Brain microvascular endothelial cell (primary cell): ENCODE data around the gene ANP32A.

Experiments
- DNase-seq: peaks from one replicate; pipeline ENCODE4 v3.0.0-alpha.2; 2020
- H3K27ac ChIP-seq: fragments of 250-450 bp; sonication (Bioruptor Pico); 2 replicates; pipeline ENCODE4 v1.5.1; 2020; ENCODE audit warnings: mild to moderate bottlenecking, moderate library complexity
- H3K27me3 ChIP-seq: fragments of 250-450 bp; sonication (Bioruptor Pico); replicated peaks from 2 replicates; pipeline ENCODE4 v1.5.1; 2020; ENCODE audit warnings: mild to moderate bottlenecking
- H3K36me3 ChIP-seq: fragments of 250-450 bp; sonication (Bioruptor Pico); replicated peaks from 2 replicates; pipeline ENCODE4 v1.5.1; 2020; ENCODE audit warnings: mild to moderate bottlenecking
- H3K4me3 ChIP-seq: 2 replicates; pipeline ENCODE4 v1.5.1; 2011; ENCODE audit warnings: low read depth, mild to moderate bottlenecking, control low read depth, low read length, moderate library complexity
- in situ Hi-C: cut with HindIII; loops from 2 replicates; pipeline ENCODE4 v1.10.0; 2017; ENCODE audit warnings: low sequenced_read_pairs, low pct_ligation_motif_present
- TF ChIP-seq, protein P1 (sequence below): IDR thresholded peaks from 2 replicates; pipeline ENCODE4 v1.5.1; 2011; ENCODE audit warnings: low read depth, mild to moderate bottlenecking, moderate library complexity, low read length, control low read depth, inconsistent platforms; ENCODE audit errors: missing control alignments

ANP32A gene

DNA sequence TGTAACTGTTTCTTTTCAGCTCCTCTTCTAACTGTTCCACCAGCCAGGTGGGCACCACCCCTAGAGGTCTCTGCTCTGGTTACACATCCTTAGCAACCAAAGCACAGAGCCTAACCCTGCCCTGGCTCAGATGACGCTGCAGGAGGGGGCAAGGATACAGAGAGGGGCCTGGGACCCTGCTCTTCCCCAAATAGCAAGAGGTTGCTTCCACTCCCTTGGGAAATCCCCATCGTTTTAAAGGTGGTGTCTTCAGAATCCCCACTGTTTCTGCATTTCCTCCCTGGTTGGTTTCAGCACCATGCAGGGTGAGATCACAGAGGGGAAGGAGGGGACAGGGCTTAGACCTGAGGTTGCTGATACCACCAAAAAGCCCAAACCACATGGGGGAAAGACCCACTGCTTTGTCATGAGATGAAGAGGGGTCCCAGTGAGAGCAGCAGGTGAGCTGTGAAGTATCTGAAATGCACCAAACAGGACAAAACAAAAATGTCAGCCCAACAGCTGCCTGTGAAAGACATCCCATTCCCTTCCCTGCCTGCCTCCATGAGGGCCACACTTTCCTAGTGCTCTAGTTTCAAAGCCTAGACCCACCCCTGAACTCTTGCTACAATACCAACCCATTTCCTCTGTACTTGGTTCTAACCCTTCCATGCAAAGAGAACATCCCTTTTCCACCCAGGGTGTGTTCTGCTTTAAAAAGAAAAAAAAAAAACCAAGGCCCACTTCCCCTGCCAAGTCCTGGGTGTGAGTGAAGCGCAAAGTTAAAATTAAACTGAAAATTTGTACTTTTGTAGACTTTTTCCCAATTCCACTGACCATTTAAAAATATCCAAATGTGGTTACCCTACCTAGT lies 29.0 kb downstream of the ANP32A start:
- no peak for DNase-seq
- Histone ChIP-seq H3K27me3 (no peaks in the 10 kb centered on the region), H3K36me3 (peaks cover 4% of the 10 kb centered on the region), H3K27ac (no peak overlapping the region), H3K4me3 (no peak overlapping the region)
- in situ Hi-C loops = no loop called here
- TF ChIP-seq, protein P1, sequence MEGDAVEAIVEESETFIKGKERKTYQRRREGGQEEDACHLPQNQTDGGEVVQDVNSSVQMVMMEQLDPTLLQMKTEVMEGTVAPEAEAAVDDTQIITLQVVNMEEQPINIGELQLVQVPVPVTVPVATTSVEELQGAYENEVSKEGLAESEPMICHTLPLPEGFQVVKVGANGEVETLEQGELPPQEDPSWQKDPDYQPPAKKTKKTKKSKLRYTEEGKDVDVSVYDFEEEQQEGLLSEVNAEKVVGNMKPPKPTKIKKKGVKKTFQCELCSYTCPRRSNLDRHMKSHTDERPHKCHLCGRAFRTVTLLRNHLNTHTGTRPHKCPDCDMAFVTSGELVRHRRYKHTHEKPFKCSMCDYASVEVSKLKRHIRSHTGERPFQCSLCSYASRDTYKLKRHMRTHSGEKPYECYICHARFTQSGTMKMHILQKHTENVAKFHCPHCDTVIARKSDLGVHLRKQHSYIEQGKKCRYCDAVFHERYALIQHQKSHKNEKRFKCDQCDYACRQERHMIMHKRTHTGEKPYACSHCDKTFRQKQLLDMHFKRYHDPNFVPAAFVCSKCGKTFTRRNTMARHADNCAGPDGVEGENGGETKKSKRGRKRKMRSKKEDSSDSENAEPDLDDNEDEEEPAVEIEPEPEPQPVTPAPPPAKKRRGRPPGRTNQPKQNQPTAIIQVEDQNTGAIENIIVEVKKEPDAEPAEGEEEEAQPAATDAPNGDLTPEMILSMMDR = no peak

GRCh38 chr15:68790910-68791309 lies 29.8 kb downstream of the ANP32A start:
- Histone ChIP-seq H3K27me3 (no peaks in the 10 kb centered on the region), H3K4me3 (no peak overlapping the region), H3K27ac (no peak overlapping the region), H3K36me3 (peaks cover 6% of the 10 kb centered on the region)
- DNase-seq = no peak
- in situ Hi-C loops = no loop called here
- TF ChIP-seq, protein P1 = no peak

DNA sequence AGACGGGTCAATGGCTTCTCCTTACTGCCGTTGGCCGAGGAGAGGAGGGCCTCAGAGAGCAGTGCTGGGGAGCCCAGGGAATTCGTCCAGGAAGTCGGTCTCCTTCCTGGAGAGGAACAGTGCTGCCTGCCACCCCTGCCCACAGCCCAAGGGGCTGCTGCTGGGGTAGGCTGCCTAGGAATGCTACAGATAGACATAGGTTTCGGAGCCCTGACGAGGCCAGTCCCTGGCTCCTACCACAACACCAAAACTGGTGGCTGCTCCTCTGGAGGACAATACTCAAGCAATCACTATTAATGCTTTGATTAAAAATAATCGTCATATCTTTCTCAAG lies 30.5 kb downstream of the ANP32A start:
- no peak for DNase-seq
- no peak overlapping the region for H3K4me3 ChIP-seq
- in situ Hi-C loops = no loop called here
- H3K36me3 ChIP-seq = peaks cover 13% of the 10 kb centered on the region
- H3K27me3 ChIP-seq = no peaks in the 10 kb centered on the region
- TF ChIP-seq, protein P1 = no peak
- no peak overlapping the region for H3K27ac ChIP-seq

GRCh38 chr15:68789534-68790241 lies 31.0 kb downstream of the ANP32A start:
- no peaks in the 10 kb centered on the region for H3K27me3 ChIP-seq
- in situ Hi-C loops = no loop called here
- no peak overlapping the region for H3K4me3 ChIP-seq
- no peak overlapping the region for H3K27ac ChIP-seq
- TF ChIP-seq, protein P1 = no peak
- peak; percentile 53 for DNase-seq
- peaks cover 18% of the 10 kb centered on the region for H3K36me3 ChIP-seq

DNA sequence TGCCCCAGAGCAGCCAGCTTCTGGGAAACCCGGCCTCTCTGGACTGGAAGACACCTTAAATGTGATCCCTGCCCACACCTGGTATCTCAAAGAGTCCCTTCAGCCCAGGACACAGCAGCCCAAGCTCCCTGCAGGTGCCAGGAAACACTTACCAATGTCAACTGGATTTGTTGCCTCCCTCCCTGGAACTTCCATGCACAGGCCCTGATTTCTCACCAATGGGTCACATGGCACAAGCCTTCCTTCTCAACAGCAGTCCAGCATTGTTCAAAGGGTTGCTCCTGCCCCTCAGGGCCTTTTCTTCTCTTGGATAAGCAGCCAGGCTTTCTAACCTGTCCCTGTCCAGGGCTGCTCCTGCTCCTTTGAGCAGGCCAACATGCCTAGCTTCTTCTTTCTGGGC lies 31.6 kb downstream of the ANP32A start:
- TF ChIP-seq, protein P1 = no peak
- Histone ChIP-seq H3K36me3 (peaks cover 24% of the 10 kb centered on the region), H3K27me3 (no peaks in the 10 kb centered on the region), H3K4me3 (no peak overlapping the region), H3K27ac (no peak overlapping the region)
- no peak for DNase-seq
- in situ Hi-C loops = no loop called here
